ENCODE measurements around the gene IGF2BP3. TPM values are rescaled to one million over a fixed set of nuclear protein-coding genes. Genes with fewer than 3 reads are reported as not detected.
"Not testable (repeated sequence)": the region's sequence is repeated elsewhere in the genome, so short reads cannot be mapped to it uniquely, and the experiment has no call there.

IGF2BP3 gene
- total RNA-seq, 1 donor, result 2.5 TPM

DNA sequence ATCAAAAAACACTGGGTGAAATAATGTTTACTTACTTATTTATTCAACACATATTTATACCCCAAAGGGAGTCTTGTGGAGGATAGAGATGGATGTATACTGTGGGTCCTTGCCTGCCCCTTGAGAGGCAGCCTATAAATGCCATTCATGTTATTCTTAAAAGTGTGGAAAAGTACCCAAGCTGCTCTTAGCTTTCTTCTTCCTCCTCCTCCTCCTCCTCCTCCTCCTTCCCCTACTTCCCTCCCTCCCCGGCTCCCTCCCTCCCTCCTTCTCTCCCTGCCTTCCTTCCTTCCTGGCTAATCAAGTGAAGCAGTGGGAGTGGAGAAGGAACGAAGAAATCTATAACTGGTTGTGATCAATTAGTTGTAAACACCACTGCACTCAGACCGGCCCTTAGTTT, 21.2 kb upstream of the IGF2BP3 start:
- Histone ChIP-seq H3K27me3 (ENCODE audit: insufficient read depth, low read length) (no peaks in the 10 kb centered on the region), H3K27ac (ENCODE audit: low read depth, low read length) (no peak overlapping the region), H3K4me2 (ENCODE audit: insufficient read depth, low read length) (peak overlapping the region; percentile 72), H3K4me3 (ENCODE audit: insufficient read depth, low read length) (no peak overlapping the region), H3K9me3 (ENCODE audit: low read depth, low read length) (no peaks in the 10 kb centered on the region), H3K79me2 (ENCODE audit: insufficient read depth, low read length) (no peaks in the 10 kb centered on the region), H4K20me1 (ENCODE audit: insufficient read depth, low read length) (no peaks in the 10 kb centered on the region), H3K4me1 (ENCODE audit: insufficient read depth, low read length) (no peaks in the 10 kb centered on the region), H2AFZ (ENCODE audit: low read length) (no peak overlapping the region), H3K36me3 (ENCODE audit: insufficient read depth, low read length) (no peaks in the 10 kb centered on the region)
- no peak for TF ChIP-seq CTCF (IDR thresholded peaks at IDR 0.05; ENCODE audit: extremely low read depth, low read depth, low read length)
- DNase-seq (ENCODE audit: insufficient read length, low spot score, missing footprints), result no peak

DNA sequence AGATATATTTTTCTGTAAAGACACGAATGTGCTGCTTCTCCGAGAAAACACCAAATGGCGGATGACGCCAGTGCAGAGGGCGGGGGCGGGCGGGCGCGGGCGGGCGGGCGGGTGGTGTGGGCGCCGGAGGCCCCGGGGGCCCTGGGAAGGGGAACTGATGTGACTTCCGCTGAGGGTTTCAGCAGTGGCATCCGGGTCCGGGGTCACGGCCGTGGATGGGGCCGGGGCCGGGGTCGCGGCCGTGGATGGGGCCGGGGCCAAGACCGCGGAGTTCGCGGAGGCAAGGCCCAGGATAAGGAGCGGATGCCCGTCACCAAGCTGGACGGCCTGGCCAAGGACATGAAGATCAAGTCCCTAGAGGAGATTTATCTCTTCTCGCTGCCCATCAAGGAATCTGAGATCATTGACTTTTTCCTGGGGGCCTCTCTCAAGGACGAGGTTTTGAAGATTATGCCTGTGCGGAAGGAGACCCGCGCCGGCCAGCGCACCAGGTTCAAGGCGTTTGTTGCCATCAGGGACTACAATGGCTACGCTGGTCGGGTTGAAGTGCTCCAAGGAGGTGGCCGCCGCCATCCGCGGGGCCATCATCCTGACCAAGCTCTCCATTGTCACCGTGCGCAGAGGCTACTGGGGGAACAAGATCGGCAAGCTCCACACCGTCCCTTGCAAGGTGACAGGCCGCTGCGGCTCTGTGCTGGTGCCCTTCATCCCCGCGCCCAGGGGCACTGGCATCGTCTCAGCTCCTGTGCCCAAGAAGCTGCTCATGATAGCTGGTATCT, 20.3 kb upstream of the IGF2BP3 start:
- H3K79me2 ChIP-seq (ENCODE audit: insufficient read depth, low read length), result no peaks in the 10 kb centered on the region
- no peaks in the 10 kb centered on the region for H3K9me3 ChIP-seq (ENCODE audit: low read depth, low read length)
- peak overlapping the region; percentile 83 for H2AFZ ChIP-seq (ENCODE audit: low read length)
- peak overlapping the region; percentile 63 for H3K27ac ChIP-seq (ENCODE audit: low read depth, low read length)
- H3K27me3 ChIP-seq (ENCODE audit: insufficient read depth, low read length), result no peaks in the 10 kb centered on the region
- no peaks in the 10 kb centered on the region for H3K4me1 ChIP-seq (ENCODE audit: insufficient read depth, low read length)
- H3K36me3 ChIP-seq (ENCODE audit: insufficient read depth, low read length), result no peaks in the 10 kb centered on the region
- no peak for DNase-seq (ENCODE audit: insufficient read length, low spot score, missing footprints)
- H3K4me3 ChIP-seq (ENCODE audit: insufficient read depth, low read length), result peak overlapping the region; percentile 72
- no peaks in the 10 kb centered on the region for H4K20me1 ChIP-seq (ENCODE audit: insufficient read depth, low read length)
- H3K4me2 ChIP-seq (ENCODE audit: insufficient read depth, low read length), result peak overlapping the region; percentile 72
- no peak for TF ChIP-seq CTCF (IDR thresholded peaks at IDR 0.05; ENCODE audit: extremely low read depth, low read depth, low read length)

DNA sequence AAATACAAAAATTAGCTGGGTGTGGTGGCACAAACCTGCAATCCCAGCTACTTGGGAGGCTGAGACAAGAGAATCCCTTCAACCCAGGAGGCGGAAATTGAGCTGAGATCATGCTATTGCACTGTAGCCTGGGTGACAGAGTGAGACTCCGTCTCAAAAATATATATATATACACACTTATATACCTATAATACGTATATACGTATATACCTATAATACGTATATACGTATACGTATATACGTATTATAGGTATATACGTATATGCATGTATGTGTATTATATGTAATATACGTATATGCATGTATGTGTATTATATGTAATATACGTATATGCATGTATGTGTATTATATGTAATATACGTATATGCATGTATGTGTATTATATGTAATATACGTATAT, 18.4 kb upstream of the IGF2BP3 start:
- DNase-seq (ENCODE audit: insufficient read length, low spot score, missing footprints); H4K20me1 ChIP-seq (ENCODE audit: insufficient read depth, low read length); H3K27me3 ChIP-seq (ENCODE audit: insufficient read depth, low read length); H3K4me3 ChIP-seq (ENCODE audit: insufficient read depth, low read length); H2AFZ ChIP-seq (ENCODE audit: low read length); H3K79me2 ChIP-seq (ENCODE audit: insufficient read depth, low read length); H3K4me2 ChIP-seq (ENCODE audit: insufficient read depth, low read length); H3K36me3 ChIP-seq (ENCODE audit: insufficient read depth, low read length); H3K27ac ChIP-seq (ENCODE audit: low read depth, low read length); H3K4me1 ChIP-seq (ENCODE audit: insufficient read depth, low read length); H3K9me3 ChIP-seq (ENCODE audit: low read depth, low read length): not testable (repeated sequence)

GRCh38 chr7:23487670-23488069, 17.4 kb upstream of the IGF2BP3 start:
- TF ChIP-seq CTCF (IDR thresholded peaks at IDR 0.05; ENCODE audit: extremely low read depth, low read depth, low read length), result no peak
- H3K9me3 ChIP-seq (ENCODE audit: low read depth, low read length), result no peaks in the 10 kb centered on the region
- no peak overlapping the region for H3K4me2 ChIP-seq (ENCODE audit: insufficient read depth, low read length)
- H4K20me1 ChIP-seq (ENCODE audit: insufficient read depth, low read length), result no peaks in the 10 kb centered on the region
- no peak overlapping the region for H2AFZ ChIP-seq (ENCODE audit: low read length)
- no peaks in the 10 kb centered on the region for H3K4me1 ChIP-seq (ENCODE audit: insufficient read depth, low read length)
- H3K4me3 ChIP-seq (ENCODE audit: insufficient read depth, low read length), result no peak overlapping the region
- H3K27me3 ChIP-seq (ENCODE audit: insufficient read depth, low read length), result no peaks in the 10 kb centered on the region
- no peaks in the 10 kb centered on the region for H3K36me3 ChIP-seq (ENCODE audit: insufficient read depth, low read length)
- H3K79me2 ChIP-seq (ENCODE audit: insufficient read depth, low read length), result no peaks in the 10 kb centered on the region
- H3K27ac ChIP-seq (ENCODE audit: low read depth, low read length), result no peak overlapping the region
- no peak for DNase-seq (ENCODE audit: insufficient read length, low spot score, missing footprints)
